ENCODE results near the gene GLI2.

DNA sequence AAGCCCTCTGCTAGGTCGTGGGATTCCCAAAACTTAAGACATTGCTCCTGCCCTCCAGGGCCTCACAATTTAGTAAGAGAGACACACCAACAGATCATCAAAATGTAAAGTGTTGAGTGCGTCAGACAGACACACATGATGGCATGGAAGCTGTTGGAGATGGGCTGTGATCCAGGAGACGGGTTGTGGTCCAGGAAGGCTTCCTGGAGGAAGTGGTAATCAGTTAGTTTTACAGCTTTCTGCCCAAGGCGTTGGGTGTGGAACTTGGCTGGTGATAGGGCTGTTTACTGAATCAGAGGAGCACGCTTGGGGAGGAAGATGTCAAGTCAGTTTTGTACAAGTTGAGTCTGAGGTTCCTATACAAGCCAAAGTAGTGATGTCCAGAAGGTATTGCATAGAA is 24.0 kb upstream of the GLI2 start:
- no peak for TF ChIP-seq POLR2AphosphoS5 (IDR thresholded peaks at IDR 0.05)
- TF ChIP-seq, protein P1, sequence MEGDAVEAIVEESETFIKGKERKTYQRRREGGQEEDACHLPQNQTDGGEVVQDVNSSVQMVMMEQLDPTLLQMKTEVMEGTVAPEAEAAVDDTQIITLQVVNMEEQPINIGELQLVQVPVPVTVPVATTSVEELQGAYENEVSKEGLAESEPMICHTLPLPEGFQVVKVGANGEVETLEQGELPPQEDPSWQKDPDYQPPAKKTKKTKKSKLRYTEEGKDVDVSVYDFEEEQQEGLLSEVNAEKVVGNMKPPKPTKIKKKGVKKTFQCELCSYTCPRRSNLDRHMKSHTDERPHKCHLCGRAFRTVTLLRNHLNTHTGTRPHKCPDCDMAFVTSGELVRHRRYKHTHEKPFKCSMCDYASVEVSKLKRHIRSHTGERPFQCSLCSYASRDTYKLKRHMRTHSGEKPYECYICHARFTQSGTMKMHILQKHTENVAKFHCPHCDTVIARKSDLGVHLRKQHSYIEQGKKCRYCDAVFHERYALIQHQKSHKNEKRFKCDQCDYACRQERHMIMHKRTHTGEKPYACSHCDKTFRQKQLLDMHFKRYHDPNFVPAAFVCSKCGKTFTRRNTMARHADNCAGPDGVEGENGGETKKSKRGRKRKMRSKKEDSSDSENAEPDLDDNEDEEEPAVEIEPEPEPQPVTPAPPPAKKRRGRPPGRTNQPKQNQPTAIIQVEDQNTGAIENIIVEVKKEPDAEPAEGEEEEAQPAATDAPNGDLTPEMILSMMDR (IDR thresholded peaks at IDR 0.05), result no peak
- TF ChIP-seq POLR2A (IDR thresholded peaks at IDR 0.05), result no peak
- no peak for TF ChIP-seq EP300 (IDR thresholded peaks at IDR 0.05)

Measured in upper lobe of left lung (tissue), 4 donors.